HCT116 (cell line): ENCODE data around the gene BLTP3A. TPM values are rescaled to one million over a fixed set of nuclear protein-coding genes. Genes with fewer than 3 reads are reported as not detected.
"Not testable (repeated sequence)": the region's sequence is repeated elsewhere in the genome, so short reads cannot be mapped to it uniquely, and the experiment has no call there.

Experiments
- ATAC-seq: fragments of 200-7000 bp; cut with Tn5 transposase; 2 replicates; pipeline ENCODE4 v1.9.1; 2020; ENCODE audit warnings: mild to moderate bottlenecking, moderate library complexity
- BruUV-seq: library from RNA; stranded (reverse); fragments of 400-500 nt; replicated peaks from 2 replicates; lab custom pipeline; 2021; lab: Mats Ljungman, UMichigan
- CTCF ChIA-PET: fragments of 300-600 bp; sonication (Branson Sonifier 250); formaldehyde crosslinking; loops from one replicate; lab custom pipeline; 2021; ENCODE audit warnings: antibody characterized with exemption; lab: Charles Lee
- POLR2A ChIA-PET: fragments of 300-600, 350-600 bp; sonication (Branson Sonifier 250); formaldehyde crosslinking; loops from one replicate; lab custom pipeline; 2021; ENCODE audit warnings: antibody characterized with exemption; lab: Charles Lee
- RAD21 ChIA-PET, 2 experiments: fragments of 300-600 bp; sonication (Branson Sonifier 250); formaldehyde crosslinking; loops; one replicate each; lab custom pipeline; 2023; ENCODE audit warnings: low total read pairs in 2 of 2; ENCODE audit not compliant: uncharacterized antibody in 2 of 2, unreplicated experiment in 2 of 2, low non-redundant PET in 1 of 2; lab: Charles Lee
- DNase-seq: peaks from one replicate; pipeline ENCODE4 v3.0.0-alpha.2; 2010; ENCODE audit warnings: low read depth, low spot score
- H2AFZ ChIP-seq: fragments of 200-600 bp; shearing (Covaris generic), sonication (generic); 2 replicates; pipeline ENCODE4 v1.6.1; 2017; ENCODE audit warnings: low read depth, mixed run types, mixed read lengths, antibody characterized with exemption, low read length; ENCODE audit not compliant: poor library complexity, severe bottlenecking
- H3K27ac ChIP-seq: 2 replicates; pipeline ENCODE4 v1.5.1; 2012; ENCODE audit warnings: low read depth, low read length
- H3K27me3 ChIP-seq: fragments of 200-600 bp; sonication (generic); 2 replicates; pipeline ENCODE4 v1.6.1; 2016; ENCODE audit warnings: mixed run types, low read length, mixed read lengths; ENCODE audit not compliant: insufficient read depth
- H3K36me3 ChIP-seq, 2 experiments: fragments of 200-500 bp in 1 of 2; fragments of 200-600 bp in 1 of 2; sonication (Bioruptor generic) in 1 of 2; sonication (generic) in 1 of 2; 2 replicates each; pipeline versions ENCODE4 v1.5.1 to v1.6.1; 2014 to 2016; ENCODE audit warnings: low read length in 2 of 2, inconsistent platforms in 1 of 2, mixed read lengths in 1 of 2, mixed run types in 1 of 2; ENCODE audit not compliant: insufficient read depth in 2 of 2, control insufficient read depth in 1 of 2
- H3K4me1 ChIP-seq, 2 experiments: fragments of 200-600 bp in 1 of 2; sonication (generic) in 1 of 2; 2 replicates each; pipeline versions ENCODE4 v1.5.1 to v1.6.1; 2012 to 2017; ENCODE audit warnings: low read length in 2 of 2, inconsistent platforms in 1 of 2, mild to moderate bottlenecking in 1 of 2, mixed read lengths in 1 of 2, mixed run types in 1 of 2, moderate library complexity in 1 of 2; ENCODE audit not compliant: insufficient read depth in 2 of 2, control insufficient read depth in 1 of 2
- H3K4me2 ChIP-seq: fragments of 200-600 bp; sonication (generic); 2 replicates; pipeline ENCODE4 v1.6.1; 2017; ENCODE audit warnings: mixed run types, low read length, mixed read lengths
- H3K4me3 ChIP-seq, 2 experiments: fragments of 200-600 bp in 1 of 2; sonication (generic) in 1 of 2; replicated peaks in 1 of 2; 2 replicates each; pipeline ENCODE4 v1.5.1; 2011 to 2016; ENCODE audit warnings: low read length in 2 of 2, control low read depth in 1 of 2, low read depth in 1 of 2, mild to moderate bottlenecking in 1 of 2, mixed read lengths in 1 of 2, mixed run types in 1 of 2
- H3K79me2 ChIP-seq: fragments of 200-600 bp; sonication (generic); 2 replicates; pipeline ENCODE4 v1.6.1; 2017; ENCODE audit warnings: mild to moderate bottlenecking, mixed run types, low read length, moderate library complexity, mixed read lengths; ENCODE audit not compliant: insufficient read depth
- H3K9ac ChIP-seq: fragments of 200-600 bp; sonication (generic); 2 replicates; pipeline ENCODE4 v1.6.1; 2016; ENCODE audit warnings: low read length, mixed read lengths
- H3K9me2 ChIP-seq: fragments of 200-600 bp; sonication (generic), shearing (Covaris generic); 2 replicates; pipeline ENCODE4 v1.6.1; 2017; ENCODE audit warnings: mixed run types, mild to moderate bottlenecking, moderate library complexity; ENCODE audit not compliant: insufficient read depth
- H3K9me3 ChIP-seq, 2 experiments: fragments of 200-500 bp in 1 of 2; fragments of 200-600 bp in 1 of 2; sonication (Bioruptor generic) in 1 of 2; sonication (generic) in 1 of 2; 2 replicates each; pipeline ENCODE4 v1.6.1; 2014 to 2017; ENCODE audit warnings: low read length in 2 of 2, mixed read lengths in 2 of 2, inconsistent platforms in 1 of 2, low read depth in 1 of 2, mild to moderate bottlenecking in 1 of 2, mixed run types in 1 of 2, moderate library complexity in 1 of 2; ENCODE audit not compliant: control insufficient read depth in 1 of 2, insufficient read depth in 1 of 2
- H4K20me1 ChIP-seq: fragments of 200-600 bp; sonication (generic), shearing (Covaris generic); 2 replicates; pipeline ENCODE4 v1.6.1; 2017; ENCODE audit warnings: mixed run types, mild to moderate bottlenecking, moderate library complexity; ENCODE audit not compliant: insufficient read depth
- ATF3 ChIP-seq: IDR thresholded peaks from 2 replicates; pipeline ENCODE4 v1.6.1; 2012
- CBX3 ChIP-seq: IDR thresholded peaks from 2 replicates; pipeline ENCODE4 v1.6.1; 2012; ENCODE audit warnings: low read depth
- CEBPB ChIP-seq: IDR thresholded peaks from 2 replicates; pipeline ENCODE4 v1.6.1; 2012; ENCODE audit warnings: low read depth
- EGR1 ChIP-seq: IDR thresholded peaks from 2 replicates; pipeline ENCODE4 v1.6.1; 2012; ENCODE audit warnings: low read depth
- ELF1 ChIP-seq: IDR thresholded peaks from 2 replicates; pipeline ENCODE4 v1.6.1; 2012; ENCODE audit warnings: low read depth, borderline replicate concordance
- EZH2 ChIP-seq: fragments of 200-600 bp; sonication (generic); IDR thresholded peaks from 2 replicates; pipeline ENCODE4 v1.6.1; 2017; ENCODE audit warnings: antibody characterized with exemption, mixed run types
- EZH2phosphoT487 ChIP-seq: fragments of 200-600 bp; IDR thresholded peaks from 2 replicates; pipeline ENCODE4 v1.6.1; 2018; ENCODE audit warnings: antibody characterized with exemption, borderline replicate concordance
- FOSL1 ChIP-seq: IDR thresholded peaks from 2 replicates; pipeline ENCODE4 v1.6.1; 2012; ENCODE audit warnings: low read depth
- MAX ChIP-seq: IDR thresholded peaks from 2 replicates; pipeline ENCODE4 v1.6.1; 2012
- POLR2A ChIP-seq: IDR thresholded peaks from 2 replicates; pipeline ENCODE4 v1.7.0; 2011; ENCODE audit warnings: borderline replicate concordance; ENCODE audit not compliant: insufficient read depth, insufficient read length; ENCODE audit errors: extremely low read depth
- POLR2AphosphoS5 ChIP-seq: IDR thresholded peaks from 2 replicates; pipeline ENCODE4 v1.6.1; 2011; ENCODE audit warnings: mild to moderate bottlenecking, low read depth, low read length, moderate library complexity
- RAD21 ChIP-seq: IDR thresholded peaks from 2 replicates; pipeline ENCODE4 v1.6.1; 2012; ENCODE audit warnings: low read depth, mild to moderate bottlenecking
- REST ChIP-seq: IDR thresholded peaks from 2 replicates; pipeline ENCODE4 v1.6.1; 2012; ENCODE audit warnings: low read depth
- SIN3A ChIP-seq: IDR thresholded peaks from 2 replicates; pipeline ENCODE4 v1.6.1; 2012; ENCODE audit warnings: low read depth
- SP1 ChIP-seq: IDR thresholded peaks from 2 replicates; pipeline ENCODE4 v1.6.1; 2012; ENCODE audit warnings: low read depth
- SRF ChIP-seq: IDR thresholded peaks from 2 replicates; pipeline ENCODE4 v1.6.1; 2012; ENCODE audit warnings: low read depth
- ZFX ChIP-seq: fragments of 450-650 bp; IDR thresholded peaks from 2 replicates; pipeline ENCODE4 v1.6.1; 2017
- ZNF274 ChIP-seq: fragments of 200-500 bp; sonication (Bioruptor generic); IDR thresholded peaks from 2 replicates; pipeline ENCODE4 v1.6.1; 2014; ENCODE audit warnings: mild to moderate bottlenecking, low read depth, low read length, inconsistent platforms
- intact Hi-C: fragments of 100-400 bp; cut with micrococcal nuclease; formaldehyde crosslinking; loops from 2 replicates; pipeline ENCODE4 v1.10.0; 2022
- total RNA-seq: library from RNA; stranded (reverse); gene quantifications from one replicate; pipeline ENCODE4 v1.2.1, GENCODE V29; 2021; ENCODE audit not compliant: unreplicated experiment

The BLTP3A gene
- total RNA-seq, 1 experiment from 2014 or later = 21.5 TPM

- TF ChIP-seq FOSL1 (no peak), EGR1 (no peak), CEBPB (no peak), ZNF274 (no peak), POLR2A (no peak), CBX3 (no peak), POLR2AphosphoS5 (no peak), EZH2 (no peak), SP1 (no peak), SIN3A (no peak), ELF1 (no peak), EZH2phosphoT487 (no peak), MAX (no peak), REST (no peak), SRF (no peak), ATF3 (no peak), ZFX (no peak), RAD21 (no peak)
- H3K27ac ChIP-seq = no peak overlapping the region
- DNase-seq = no peak
- H2AFZ ChIP-seq = no peak overlapping the region
- H3K4me2 ChIP-seq = no peak overlapping the region; the same call in 1 of the 2 replicates
- POLR2A ChIA-PET = no interaction called here
- peaks cover 19 to 46% of the 10 kb centered on the region in 2 experiments for H3K4me1 ChIP-seq
- no peaks in the 10 kb centered on the region for H3K36me3 ChIP-seq
- RAD21 ChIA-PET = no interaction called here
- H3K9ac ChIP-seq = no peak overlapping the region
- no peak overlapping the region for H3K4me3 ChIP-seq
- H3K27me3 ChIP-seq = no peaks in the 10 kb centered on the region
- no peaks in the 10 kb centered on the region for H3K9me3 ChIP-seq
- no TSS peak for BruUV-seq
- intact Hi-C loops = no loop called here
- H3K79me2 ChIP-seq = peaks cover 62% of the 10 kb centered on the region
- no peaks in the 10 kb centered on the region for H4K20me1 ChIP-seq
- no peaks in the 10 kb centered on the region for H3K9me2 ChIP-seq
- no peak for ATAC-seq
- CTCF ChIA-PET = no interaction called here
These were observed 15.0 kb downstream of the BLTP3A start for GRCh38 chr6:34806738-34807453.

GRCh38 chr6:34808473-34808872 lies 16.6 kb downstream of the BLTP3A start:
- H3K9me2 ChIP-seq, RAD21 ChIA-PET, H3K4me3 ChIP-seq, POLR2A ChIA-PET, H3K9me3 ChIP-seq, H2AFZ ChIP-seq, H3K27me3 ChIP-seq, H4K20me1 ChIP-seq, CTCF ChIA-PET, intact Hi-C loops, DNase-seq, ATAC-seq, BruUV-seq, H3K9ac ChIP-seq, H3K4me2 ChIP-seq, H3K27ac ChIP-seq, H3K36me3 ChIP-seq: not testable (repeated sequence)
- Histone ChIP-seq H3K79me2 (peaks cover 68% of the 10 kb centered on the region), H3K4me1 (peaks cover 19 to 46% of the 10 kb centered on the region in 2 experiments)
